Sigmoid colon (tissue), 7 donors: ENCODE measurements around the gene NAT10. TPM values are rescaled to one million over a fixed set of nuclear protein-coding genes. Genes with fewer than 3 reads are reported as not detected.

Source experiments
- DNase-seq: peaks from one replicate; pipeline ENCODE4 v3.0.0-alpha.2; 2019
- H3K27ac ChIP-seq, 4 donors: fragments of 200-600 bp; sonication (generic); one replicate each; pipeline ENCODE4 v1.5.1; 2016 to 2019; ENCODE audit warnings: mild to moderate bottlenecking in 1 of 4
- H3K27me3 ChIP-seq, 3 donors: fragments of 200-600 bp; sonication (generic); one replicate each; pipeline ENCODE4 v1.5.1; 2019; ENCODE audit warnings: mild to moderate bottlenecking in 1 of 3
- H3K36me3 ChIP-seq, 4 donors: fragments of 200-600 bp; sonication (generic); one replicate each; pipeline ENCODE4 v1.5.1; 2016 to 2019
- H3K4me1 ChIP-seq, 4 donors: fragments of 200-600 bp; sonication (generic); one replicate each; pipeline ENCODE4 v1.5.1; 2017 to 2019
- H3K4me3 ChIP-seq, 4 donors: fragments of 200-600 bp; sonication (generic); one replicate each; pipeline ENCODE4 v1.5.1; 2017 to 2019; ENCODE audit warnings: mild to moderate bottlenecking in 2 of 4, moderate library complexity in 1 of 4
- H3K9me3 ChIP-seq, 4 donors: fragments of 200-600 bp in 3 of 4; sonication (generic) in 3 of 4; one replicate each; pipeline versions ENCODE4 v1.5.1 to v1.6.1; 2013 to 2019
- CTCF ChIP-seq, 4 experiments: fragments of 450-650 bp in 3 of 4; fragments of 200-600 bp in 1 of 4; IDR thresholded peaks; one replicate each; pipeline ENCODE4 v1.5.1; 2016 to 2019; ENCODE audit warnings: antibody characterized with exemption in 4 of 4, mild to moderate bottlenecking in 3 of 4, moderate library complexity in 2 of 4
- EP300 ChIP-seq, 4 donors: sonication (generic); formaldehyde crosslinking; IDR thresholded peaks; one replicate each; pipeline ENCODE4 v1.6.1; 2017; ENCODE audit warnings: antibody characterized with exemption in 4 of 4
- POLR2A ChIP-seq, 2 donors: fragments of 450-650 bp; IDR thresholded peaks; one replicate each; pipeline ENCODE4 v1.6.1; 2016; ENCODE audit warnings: antibody characterized with exemption in 2 of 2, mild to moderate bottlenecking in 2 of 2, moderate library complexity in 2 of 2
- POLR2AphosphoS5 ChIP-seq, 4 donors: sonication (generic); formaldehyde crosslinking; IDR thresholded peaks; one replicate each; pipeline ENCODE4 v1.6.1; 2017; ENCODE audit warnings: antibody characterized with exemption in 4 of 4
- WGBS, 2 donors: extraction: QIAGEN DNeasy Blood & Tissue Kit; methylation state at CpG; one replicate each; pipeline ENCODE4 v1.1.7; 2013; 5-methylcytosine and 5-hydroxymethylcytosine counted together
- intact Hi-C: fragments of 100-400 bp; cut with DNase I; formaldehyde crosslinking; loops from one replicate; pipeline ENCODE4 v1.15.1; 2023
- polyA plus RNA-seq, 3 donors: library from polyadenylated mRNA; stranded (reverse); fragments of 200-250 nt; gene quantifications; one replicate each; pipeline ENCODE4 v1.2.3, GENCODE V29; 2013
- total RNA-seq, 4 donors: library from RNA; depleted of rRNA; stranded (reverse); fragments of >200 nt; gene quantifications; one replicate each; pipeline ENCODE4 v1.1.0, GENCODE V29; 2016
- donor health status: healthy with polysubstance abuse.
- donor health status: Bipolar disorder and iron deficiency.
- donor health status: healthy.

Gene NAT10
- total and polyA plus RNA-seq, 7 donors, result 5.3 to 35.4 (median 17.4) TPM

DNA sequence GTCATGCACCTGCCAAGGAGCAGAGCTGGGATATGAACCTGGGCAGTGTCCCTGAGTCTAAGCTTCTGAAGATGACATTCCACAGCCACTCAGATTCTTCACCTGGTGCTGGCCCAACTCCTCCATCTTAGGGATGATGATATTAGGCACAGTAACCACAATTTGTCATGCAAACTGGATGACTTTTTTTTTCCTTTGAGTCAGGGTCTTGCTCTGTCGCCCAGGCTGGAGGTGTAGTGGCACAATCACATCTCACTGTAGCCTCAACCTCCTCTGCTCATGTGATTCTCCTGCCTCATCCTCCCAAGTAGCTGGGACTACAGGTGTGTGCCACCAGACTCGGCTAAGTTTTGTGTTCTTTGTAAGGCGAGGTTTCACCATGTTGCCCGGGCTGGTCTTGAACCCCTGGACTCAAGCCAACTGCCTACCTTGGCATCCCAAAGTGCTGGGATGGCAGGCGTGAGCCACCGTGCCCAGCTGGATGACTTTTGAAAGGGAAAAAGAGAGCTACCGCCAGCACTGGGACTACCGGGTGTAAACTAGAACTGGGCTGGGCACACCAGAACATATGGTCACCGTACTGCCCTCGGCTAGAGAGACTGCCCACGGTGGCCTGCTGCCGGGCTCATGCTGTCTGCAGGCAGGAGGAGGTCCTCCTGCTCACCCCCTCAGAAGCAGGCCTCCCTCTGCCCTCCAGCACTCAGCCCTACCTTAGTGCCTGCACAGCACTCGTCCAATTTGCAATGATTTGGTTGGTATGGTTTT, 77.7 kb downstream of the NAT10 start:
- no peaks in the 10 kb centered on the region for H3K9me3 ChIP-seq
- H3K27me3 ChIP-seq, result no peaks in the 10 kb centered on the region
- H3K36me3 ChIP-seq, result no peaks in the 10 kb centered on the region
- H3K4me1 ChIP-seq, result peaks cover 0 to 33% (median 13%) of the 10 kb centered on the region in 4 donors
- intact Hi-C loops, result no loop called here
- TF ChIP-seq POLR2A (IDR thresholded peaks at IDR 0.05) (no peak), EP300 (IDR thresholded peaks at IDR 0.05) (no peak), CTCF (IDR thresholded peaks at IDR 0.05) (no peak), POLR2AphosphoS5 (IDR thresholded peaks at IDR 0.05) (no peak)
- no peak for DNase-seq
- H3K4me3 ChIP-seq, result no peak overlapping the region
- 89 to 93% methylated on average over 13 of the region's 13 CpGs for WGBS, 2 donors
- H3K27ac ChIP-seq, result peak overlapping the region in 1 of 4 donors; percentile 36

GRCh38 chr11:34183848-34184391, 78.5 kb downstream of the NAT10 start:
- no peak for DNase-seq
- Histone ChIP-seq H3K36me3 (no peaks in the 10 kb centered on the region), H3K27ac (peak overlapping the region in 1 of 4 donors; percentile 36), H3K4me3 (no peak overlapping the region), H3K27me3 (no peaks in the 10 kb centered on the region), H3K9me3 (no peaks in the 10 kb centered on the region), H3K4me1 (peaks cover 0 to 33% (median 13%) of the 10 kb centered on the region in 4 donors)
- intact Hi-C loops, result no loop called here
- TF ChIP-seq CTCF (IDR thresholded peaks at IDR 0.05) (no peak), POLR2AphosphoS5 (IDR thresholded peaks at IDR 0.05) (no peak), POLR2A (IDR thresholded peaks at IDR 0.05) (no peak), EP300 (IDR thresholded peaks at IDR 0.05) (no peak)
- 89 to 93% methylated on average over 9 of the region's 9 CpGs for WGBS, 2 donors

- Histone ChIP-seq H3K27ac (no peak overlapping the region), H3K4me3 (no peak overlapping the region), H3K9me3 (no peaks in the 10 kb centered on the region), H3K27me3 (no peaks in the 10 kb centered on the region), H3K36me3 (no peaks in the 10 kb centered on the region), H3K4me1 (peaks cover 0 to 33% (median 12%) of the 10 kb centered on the region in 4 donors)
- no peak for DNase-seq
- 89 to 90% methylated on average over 14 of the region's 14 CpGs for WGBS, 2 donors
- TF ChIP-seq POLR2AphosphoS5 (IDR thresholded peaks at IDR 0.05) (no peak), CTCF (IDR thresholded peaks at IDR 0.05) (no peak), POLR2A (IDR thresholded peaks at IDR 0.05) (no peak), EP300 (IDR thresholded peaks at IDR 0.05) (no peak)
- intact Hi-C loops, result no loop called here
Measured at GRCh38 chr11:34184505-34185015, 79.1 kb downstream of the NAT10 start.

DNA sequence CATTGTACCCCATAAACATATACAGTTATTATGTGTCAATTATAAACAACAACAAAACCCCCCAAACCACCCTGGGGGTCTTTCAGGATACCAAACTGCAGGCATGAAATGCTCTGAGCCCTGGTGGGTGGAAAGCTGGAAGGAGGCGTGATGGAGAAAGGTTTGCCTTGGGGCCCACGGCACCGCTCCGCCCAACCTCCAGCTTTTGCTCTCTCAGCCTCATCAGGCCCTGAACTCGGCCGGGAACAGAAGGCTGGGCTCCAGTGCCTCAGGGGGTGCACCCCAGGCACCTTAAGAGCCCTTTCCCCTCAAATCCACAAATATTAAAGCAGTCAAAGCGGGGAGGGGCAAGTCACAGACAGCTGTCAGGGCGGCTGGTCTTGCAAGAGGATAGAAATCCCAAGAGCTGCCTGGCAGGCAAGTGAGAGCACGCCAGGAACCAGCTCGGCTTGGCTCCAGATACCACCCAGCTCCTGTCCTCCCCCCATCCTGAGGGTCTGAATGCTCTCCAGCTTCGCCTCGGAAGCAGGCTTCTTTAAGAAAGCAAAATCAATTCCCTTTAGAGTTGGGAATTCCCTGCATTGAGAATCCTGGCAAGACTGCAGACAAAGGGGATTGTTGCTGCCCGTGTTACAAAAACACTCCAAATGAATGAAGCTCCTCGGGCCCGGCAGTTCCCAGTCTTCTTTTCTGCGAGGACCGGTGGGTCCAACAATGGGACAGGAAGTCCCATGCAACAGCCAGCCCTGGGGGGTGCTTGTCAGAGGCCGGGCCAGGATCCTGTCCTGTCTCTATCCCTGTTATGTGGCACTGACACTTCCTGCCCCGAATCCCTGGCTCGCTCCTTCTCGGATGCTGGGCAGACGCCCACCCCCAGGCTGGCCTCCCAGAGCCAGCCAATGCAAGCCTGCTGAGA, 80.8 kb downstream of the NAT10 start:
- WGBS, 2 donors, result 84 to 92% methylated on average over 22 of the region's 22 CpGs
- Histone ChIP-seq H3K9me3 (no peaks in the 10 kb centered on the region), H3K27me3 (no peaks in the 10 kb centered on the region), H3K4me1 (peaks cover 0 to 24% (median 8%) of the 10 kb centered on the region in 4 donors), H3K36me3 (no peaks in the 10 kb centered on the region), H3K27ac (no peak overlapping the region), H3K4me3 (no peak overlapping the region)
- DNase-seq, result no peak
- TF ChIP-seq POLR2AphosphoS5 (IDR thresholded peaks at IDR 0.05), result no peak
- TF ChIP-seq EP300 (IDR thresholded peaks at IDR 0.05), result no peak
- no peak for TF ChIP-seq POLR2A (IDR thresholded peaks at IDR 0.05)
- TF ChIP-seq CTCF (IDR thresholded peaks at IDR 0.05), result no peak
- intact Hi-C loops, result no loop called here
